Glutamatergic neuron (in vitro differentiated cells): ENCODE results near the gene NMNAT2. TPM values are rescaled to one million over a fixed set of nuclear protein-coding genes. Genes with fewer than 3 reads are reported as not detected.

ENCODE experiments used
- DNase-seq: peaks from one replicate; pipeline ENCODE4 v3.0.0; 2022
- H3K27ac Mint-ChIP-seq: one replicate; pipeline ENCODE4 v1.8.0; 2020; ENCODE audit warnings: mild to moderate bottlenecking, mixed read lengths, inconsistent platforms; ENCODE audit not compliant: unreplicated experiment
- H3K27me3 Mint-ChIP-seq: one replicate; pipeline ENCODE4 v1.8.0; 2020; ENCODE audit warnings: mild to moderate bottlenecking, moderate library complexity, mixed read lengths, inconsistent platforms; ENCODE audit not compliant: unreplicated experiment
- H3K36me3 Mint-ChIP-seq: one replicate; pipeline ENCODE4 v1.8.0; 2020; ENCODE audit warnings: mild to moderate bottlenecking, mixed read lengths, inconsistent platforms; ENCODE audit not compliant: unreplicated experiment
- H3K4me1 Mint-ChIP-seq: one replicate; pipeline ENCODE4 v1.8.0; 2020; ENCODE audit warnings: mild to moderate bottlenecking, low read depth, mixed read lengths, inconsistent platforms; ENCODE audit not compliant: unreplicated experiment
- H3K4me3 Mint-ChIP-seq: one replicate; pipeline ENCODE4 v1.8.0; 2020; ENCODE audit warnings: mild to moderate bottlenecking, mixed read lengths, inconsistent platforms; ENCODE audit not compliant: unreplicated experiment
- H3K9me3 Mint-ChIP-seq: one replicate; pipeline ENCODE4 v1.8.0; 2020; ENCODE audit warnings: mild to moderate bottlenecking, moderate library complexity, mixed read lengths, inconsistent platforms; ENCODE audit not compliant: unreplicated experiment
- total RNA-seq: library from RNA; stranded (reverse); fragmentation: NEBNext Ultra II Directional; extraction: Animal tissue kit (Norgen Biotek cat#: 25700); gene quantifications from one replicate; pipeline ENCODE4 v1.2.1, GENCODE V29; 2021; ENCODE audit not compliant: unreplicated experiment
- TF ChIP-seq, protein P1 (sequence below): fragments of 200-600 bp; sonication (generic); IDR thresholded peaks from one replicate; pipeline ENCODE4 v1.5.0; 2021; ENCODE audit not compliant: partially characterized antibody, unreplicated experiment

NMNAT2 gene
- total RNA-seq, 1 donor from 2014 or later: 76.4 TPM

DNA sequence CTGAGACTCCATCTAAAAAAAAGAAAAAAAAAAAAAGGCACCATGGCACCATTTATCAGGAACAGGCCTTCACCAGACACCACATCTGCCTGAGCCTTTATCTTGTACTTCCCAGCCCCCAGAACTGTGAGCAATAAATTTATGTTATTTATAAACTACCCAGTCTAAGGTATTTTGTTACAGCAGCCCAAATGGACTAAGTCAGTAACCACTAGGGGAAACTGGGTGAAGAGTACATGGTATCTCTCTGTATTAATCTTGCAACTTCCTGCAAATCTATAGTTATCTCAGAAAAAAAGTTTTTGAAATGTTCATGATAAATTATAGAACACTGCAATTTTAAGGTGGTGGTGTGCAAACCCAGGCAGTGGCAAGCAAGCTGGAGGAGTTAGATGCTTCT, 117.8 kb downstream of the NMNAT2 start:
- DNase-seq: no peak
- H3K4me1 Mint-ChIP-seq: peaks cover 19% of the 10 kb centered on the region
- no peak overlapping the region for H3K27ac Mint-ChIP-seq
- H3K27me3 Mint-ChIP-seq: no peaks in the 10 kb centered on the region
- TF ChIP-seq, protein P1, sequence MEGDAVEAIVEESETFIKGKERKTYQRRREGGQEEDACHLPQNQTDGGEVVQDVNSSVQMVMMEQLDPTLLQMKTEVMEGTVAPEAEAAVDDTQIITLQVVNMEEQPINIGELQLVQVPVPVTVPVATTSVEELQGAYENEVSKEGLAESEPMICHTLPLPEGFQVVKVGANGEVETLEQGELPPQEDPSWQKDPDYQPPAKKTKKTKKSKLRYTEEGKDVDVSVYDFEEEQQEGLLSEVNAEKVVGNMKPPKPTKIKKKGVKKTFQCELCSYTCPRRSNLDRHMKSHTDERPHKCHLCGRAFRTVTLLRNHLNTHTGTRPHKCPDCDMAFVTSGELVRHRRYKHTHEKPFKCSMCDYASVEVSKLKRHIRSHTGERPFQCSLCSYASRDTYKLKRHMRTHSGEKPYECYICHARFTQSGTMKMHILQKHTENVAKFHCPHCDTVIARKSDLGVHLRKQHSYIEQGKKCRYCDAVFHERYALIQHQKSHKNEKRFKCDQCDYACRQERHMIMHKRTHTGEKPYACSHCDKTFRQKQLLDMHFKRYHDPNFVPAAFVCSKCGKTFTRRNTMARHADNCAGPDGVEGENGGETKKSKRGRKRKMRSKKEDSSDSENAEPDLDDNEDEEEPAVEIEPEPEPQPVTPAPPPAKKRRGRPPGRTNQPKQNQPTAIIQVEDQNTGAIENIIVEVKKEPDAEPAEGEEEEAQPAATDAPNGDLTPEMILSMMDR: no peak
- no peaks in the 10 kb centered on the region for H3K36me3 Mint-ChIP-seq
- H3K9me3 Mint-ChIP-seq: peaks cover 2% of the 10 kb centered on the region
- no peak overlapping the region for H3K4me3 Mint-ChIP-seq

DNA sequence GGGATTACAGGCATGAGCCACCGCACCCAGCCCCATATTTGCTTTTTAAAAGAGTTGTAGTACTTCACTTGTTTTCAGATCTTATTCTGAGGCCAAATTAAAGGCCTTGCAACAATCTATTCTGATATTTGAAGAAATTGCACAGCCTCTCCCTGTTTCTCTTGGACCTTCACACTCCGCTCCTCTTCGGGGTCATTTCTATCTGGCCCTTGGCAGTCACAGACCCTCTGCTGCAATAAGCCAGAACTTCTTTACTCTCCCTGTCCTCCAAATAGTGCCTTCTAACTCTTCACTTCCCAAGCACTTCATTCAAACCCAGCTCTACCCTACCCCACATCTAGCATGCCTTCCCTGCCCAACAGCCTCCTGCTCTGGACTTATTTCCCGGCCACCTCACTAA, 121.4 kb downstream of the NMNAT2 start:
- no peaks in the 10 kb centered on the region for H3K36me3 Mint-ChIP-seq
- H3K9me3 Mint-ChIP-seq: no peaks in the 10 kb centered on the region
- no peaks in the 10 kb centered on the region for H3K4me1 Mint-ChIP-seq
- no peak overlapping the region for H3K4me3 Mint-ChIP-seq
- TF ChIP-seq, protein P1: no peak
- DNase-seq: no peak
- H3K27ac Mint-ChIP-seq: no peak overlapping the region
- H3K27me3 Mint-ChIP-seq: no peaks in the 10 kb centered on the region

DNA sequence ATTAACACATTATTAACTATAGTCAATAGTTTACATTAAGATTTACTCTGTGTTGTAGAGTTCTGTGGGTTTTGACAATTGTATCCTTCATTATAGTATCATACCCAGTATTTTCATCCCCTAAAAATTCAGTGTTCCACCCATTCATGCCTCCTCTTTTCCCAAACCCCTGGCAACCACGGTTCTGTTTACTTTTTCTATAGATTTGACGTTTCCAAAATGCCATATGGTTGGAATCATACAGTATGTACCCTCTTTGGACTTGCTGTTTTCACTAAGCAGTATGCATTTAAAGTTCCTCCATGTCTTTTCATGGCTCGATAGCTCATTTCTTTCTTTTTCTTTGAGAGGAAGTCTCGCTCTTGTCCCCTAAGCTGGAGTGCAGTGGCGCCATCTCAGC, 122.7 kb downstream of the NMNAT2 start:
- no peaks in the 10 kb centered on the region for H3K9me3 Mint-ChIP-seq
- TF ChIP-seq, protein P1: no peak
- H3K4me3 Mint-ChIP-seq: no peak overlapping the region
- no peak overlapping the region for H3K27ac Mint-ChIP-seq
- H3K27me3 Mint-ChIP-seq: no peaks in the 10 kb centered on the region
- no peaks in the 10 kb centered on the region for H3K36me3 Mint-ChIP-seq
- no peak for DNase-seq
- no peaks in the 10 kb centered on the region for H3K4me1 Mint-ChIP-seq

DNA sequence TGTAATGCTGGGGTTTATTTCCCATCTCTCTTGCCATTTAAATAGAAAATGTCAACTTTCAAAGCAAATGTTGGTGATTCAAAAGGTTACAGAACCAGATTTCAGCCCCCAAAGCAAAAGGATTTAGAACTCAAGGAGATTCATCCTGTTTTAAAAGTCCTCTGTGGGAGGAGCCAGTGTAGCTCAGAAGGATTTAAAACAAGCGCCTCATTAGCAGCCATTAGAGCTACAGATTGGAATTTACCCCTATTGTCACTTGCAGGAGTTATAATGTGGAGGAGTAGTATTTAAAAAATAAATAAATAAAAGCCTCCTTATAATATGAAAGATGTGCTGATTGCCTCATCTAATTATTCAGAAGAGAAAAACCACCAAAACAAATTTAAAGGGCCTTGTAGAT, 124.3 kb downstream of the NMNAT2 start:
- Mint-ChIP-seq H3K4me3 (no peak overlapping the region), H3K36me3 (peaks cover under 1% of the 10 kb centered on the region), H3K27ac (no peak overlapping the region), H3K9me3 (peaks cover 4% of the 10 kb centered on the region), H3K4me1 (peaks cover 4% of the 10 kb centered on the region), H3K27me3 (peaks cover 3% of the 10 kb centered on the region)
- no peak for DNase-seq
- TF ChIP-seq, protein P1: no peak

DNA sequence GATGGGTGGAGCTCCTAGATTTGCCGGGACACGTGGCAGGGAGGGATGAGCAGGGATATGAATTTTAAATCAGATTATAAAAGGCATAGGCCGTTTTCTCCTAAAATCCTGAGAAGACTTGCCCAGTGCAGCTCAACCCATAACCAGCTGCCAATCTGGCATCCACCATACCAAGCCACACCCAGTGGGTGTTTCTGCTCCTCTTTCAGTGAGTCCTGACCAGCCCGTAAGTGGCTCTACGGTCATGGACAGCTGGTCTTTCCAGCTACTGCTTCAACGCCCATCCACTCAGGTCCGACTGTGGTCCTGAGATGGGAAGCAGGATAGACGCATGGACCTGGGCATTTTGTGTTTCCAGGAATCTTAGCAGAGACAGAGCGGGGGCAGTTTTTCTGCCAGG, 124.9 kb downstream of the NMNAT2 start:
- Mint-ChIP-seq H3K4me1 (peaks cover 8% of the 10 kb centered on the region), H3K36me3 (peaks cover 4% of the 10 kb centered on the region), H3K27me3 (peaks cover 6% of the 10 kb centered on the region), H3K9me3 (peaks cover 8% of the 10 kb centered on the region), H3K27ac (no peak overlapping the region), H3K4me3 (no peak overlapping the region)
- DNase-seq: no peak
- TF ChIP-seq, protein P1: no peak
